PC-9 (cell line): ENCODE measurements around the gene SUSD3. TPM values are rescaled to one million over a fixed set of nuclear protein-coding genes. Genes with fewer than 3 reads are reported as not detected.

Experiments used
- BruUV-seq: library from RNA; stranded (reverse); fragments of 400-500 nt; replicated peaks from 2 replicates; lab custom pipeline; 2021; lab: Mats Ljungman, UMichigan
- CTCF ChIA-PET: fragments of 300-600 bp; sonication (Branson Sonifier 250); formaldehyde crosslinking; loops from one replicate; lab custom pipeline; 2022; ENCODE audit warnings: antibody characterized with exemption; lab: Charles Lee
- POLR2A ChIA-PET: fragments of 300-600 bp; sonication (Branson Sonifier 250); formaldehyde crosslinking; loops from one replicate; lab custom pipeline; 2022; ENCODE audit warnings: antibody characterized with exemption; ENCODE audit not compliant: unreplicated experiment; lab: Charles Lee
- DNase-seq, 2 experiments: peaks; one replicate each; pipeline versions ENCODE4 v3.0.0 to v3.0.0-alpha.2; 2015 to 2022; ENCODE audit warnings: mixed read lengths in 1 of 2
- H2AFZ ChIP-seq: fragments of 200-600 bp; sonication (generic); 2 replicates; pipeline ENCODE4 v1.8.1; 2017; ENCODE audit warnings: antibody characterized with exemption
- H3F3A ChIP-seq: fragments of 200-600 bp; sonication (generic); 2 replicates; pipeline ENCODE4 v1.8.1; 2017; ENCODE audit warnings: antibody characterized with exemption, mild to moderate bottlenecking, low read depth; ENCODE audit not compliant: insufficient read depth
- H3K27ac ChIP-seq: fragments of 200-600 bp; sonication (generic); 2 replicates; pipeline ENCODE4 v1.6.1; 2016; ENCODE audit warnings: mixed run types
- H3K27me3 ChIP-seq: fragments of 200-600 bp; sonication (generic); 2 replicates; pipeline ENCODE4 v1.6.1; 2016; ENCODE audit warnings: low read depth, mixed run types; ENCODE audit not compliant: insufficient read depth
- H3K36me3 ChIP-seq: fragments of 200-600 bp; sonication (generic); 2 replicates; pipeline ENCODE4 v1.6.1; 2016; ENCODE audit warnings: low read depth, mixed run types
- H3K4me1 ChIP-seq: fragments of 200-600 bp; sonication (generic); replicated peaks from 2 replicates; pipeline ENCODE4 v1.6.1; 2016; ENCODE audit warnings: mixed run types; ENCODE audit not compliant: insufficient read depth
- H3K4me2 ChIP-seq: fragments of 200-600 bp; sonication (generic); 2 replicates; pipeline ENCODE4 v1.6.1; 2017; ENCODE audit warnings: mixed run types
- H3K4me3 ChIP-seq: fragments of 200-600 bp; sonication (generic); 2 replicates; pipeline ENCODE4 v1.6.1; 2016; ENCODE audit warnings: mixed run types
- H3K79me2 ChIP-seq: fragments of 200-600 bp; sonication (generic); 2 replicates; pipeline ENCODE4 v1.6.1; 2017; ENCODE audit warnings: low read depth, mixed run types
- H3K9me2 ChIP-seq: fragments of 200-600 bp; sonication (generic); 2 replicates; pipeline ENCODE4 v1.8.1; 2017; ENCODE audit warnings: mild to moderate bottlenecking; ENCODE audit not compliant: insufficient read depth
- H3K9me3 ChIP-seq: fragments of 200-600 bp; sonication (generic); 2 replicates; pipeline ENCODE4 v1.8.1; 2016; ENCODE audit warnings: low read depth; ENCODE audit not compliant: insufficient read depth
- H4K20me1 ChIP-seq: fragments of 200-600 bp; sonication (generic); 2 replicates; pipeline ENCODE4 v1.8.1; 2017; ENCODE audit not compliant: insufficient read depth
- EZH2 ChIP-seq: fragments of 200-600 bp; sonication (generic); IDR thresholded peaks from 2 replicates; pipeline ENCODE4 v1.8.0; 2017; ENCODE audit warnings: antibody characterized with exemption, low read depth
- intact Hi-C: fragments of 100-400 bp; cut with micrococcal nuclease; formaldehyde crosslinking; loops from one replicate; pipeline ENCODE4 v1.10.0; 2022; ENCODE audit not compliant: unreplicated experiment
- total RNA-seq: library from RNA; stranded (reverse); gene quantifications from 2 replicates; pipeline ENCODE4 v1.2.3, GENCODE V29; 2021
- TF ChIP-seq, protein P1 (sequence below): fragments of 200-600 bp; sonication (generic); conservative IDR thresholded peaks from 2 replicates; pipeline ENCODE4 v1.6.1; 2017; ENCODE audit warnings: mixed run types, antibody characterized with exemption, mild to moderate bottlenecking, moderate library complexity

Gene SUSD3
- total RNA-seq, 1 experiment from 2014 or later = 8.4 TPM

GRCh38 chr9:93129691-93130500 is 71.4 kb downstream of the SUSD3 start:
- H3K4me2 ChIP-seq = no peak overlapping the region
- no TSS peak for BruUV-seq
- H3K79me2 ChIP-seq = peaks cover 66% of the 10 kb centered on the region
- H2AFZ ChIP-seq = no peak overlapping the region
- H3K27ac ChIP-seq = no peak overlapping the region
- peaks cover 37% of the 10 kb centered on the region for H4K20me1 ChIP-seq
- H3F3A ChIP-seq = peaks cover 12% of the 10 kb centered on the region; the same call in 1 of the 2 replicates
- no peak overlapping the region for H3K4me3 ChIP-seq
- no peaks in the 10 kb centered on the region for H3K9me2 ChIP-seq
- POLR2A ChIA-PET = interaction anchor here (0.6 kb wide), 2 partner anchors 34 to 1013 kb away, joined by 3 read pairs; partner anchors contain the start of gene CARD19
- no peaks in the 10 kb centered on the region for H3K27me3 ChIP-seq
- CTCF ChIA-PET = no interaction called here
- intact Hi-C loops = loop anchor here (5.0 kb wide), 1 partner anchor 447 kb away; the partner anchor contains the start of gene PHF2
- DNase-seq = no peak
- H3K36me3 ChIP-seq = 0 out of 2 replicates have a peak, but pooled peaks cover 7% of the 10 kb centered on the region
- no peaks in the 10 kb centered on the region for H3K9me3 ChIP-seq
- H3K4me1 ChIP-seq = peaks cover 22% of the 10 kb centered on the region
- TF ChIP-seq, protein P1, sequence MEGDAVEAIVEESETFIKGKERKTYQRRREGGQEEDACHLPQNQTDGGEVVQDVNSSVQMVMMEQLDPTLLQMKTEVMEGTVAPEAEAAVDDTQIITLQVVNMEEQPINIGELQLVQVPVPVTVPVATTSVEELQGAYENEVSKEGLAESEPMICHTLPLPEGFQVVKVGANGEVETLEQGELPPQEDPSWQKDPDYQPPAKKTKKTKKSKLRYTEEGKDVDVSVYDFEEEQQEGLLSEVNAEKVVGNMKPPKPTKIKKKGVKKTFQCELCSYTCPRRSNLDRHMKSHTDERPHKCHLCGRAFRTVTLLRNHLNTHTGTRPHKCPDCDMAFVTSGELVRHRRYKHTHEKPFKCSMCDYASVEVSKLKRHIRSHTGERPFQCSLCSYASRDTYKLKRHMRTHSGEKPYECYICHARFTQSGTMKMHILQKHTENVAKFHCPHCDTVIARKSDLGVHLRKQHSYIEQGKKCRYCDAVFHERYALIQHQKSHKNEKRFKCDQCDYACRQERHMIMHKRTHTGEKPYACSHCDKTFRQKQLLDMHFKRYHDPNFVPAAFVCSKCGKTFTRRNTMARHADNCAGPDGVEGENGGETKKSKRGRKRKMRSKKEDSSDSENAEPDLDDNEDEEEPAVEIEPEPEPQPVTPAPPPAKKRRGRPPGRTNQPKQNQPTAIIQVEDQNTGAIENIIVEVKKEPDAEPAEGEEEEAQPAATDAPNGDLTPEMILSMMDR = no peak
- TF ChIP-seq EZH2 = no peak

GRCh38 chr9:93130861-93131481 is 72.5 kb downstream of the SUSD3 start:
- no peak overlapping the region for H3K27ac ChIP-seq
- CTCF ChIA-PET = no interaction called here

More at GRCh38 chr9:93130861-93131481, 72.5 kb downstream of the SUSD3 start:
- no peak overlapping the region for H2AFZ ChIP-seq
- H3K4me3 ChIP-seq = no peak overlapping the region
- POLR2A ChIA-PET = no interaction called here
- peaks cover 66% of the 10 kb centered on the region for H3K79me2 ChIP-seq
- peaks cover 7% of the 10 kb centered on the region; the same call in 1 of the 2 replicates for H3F3A ChIP-seq
- H3K4me2 ChIP-seq = peak overlapping the region; percentile 82; the same call in 1 of the 2 replicates
- no peaks in the 10 kb centered on the region for H3K36me3 ChIP-seq
- peaks cover 37% of the 10 kb centered on the region for H4K20me1 ChIP-seq
- peaks cover 26% of the 10 kb centered on the region for H3K4me1 ChIP-seq
- H3K9me3 ChIP-seq = no peaks in the 10 kb centered on the region
- H3K27me3 ChIP-seq = no peaks in the 10 kb centered on the region
- no peaks in the 10 kb centered on the region for H3K9me2 ChIP-seq
- BruUV-seq = no TSS peak
- TF ChIP-seq, protein P1 = no peak
- TF ChIP-seq EZH2 = no peak
- intact Hi-C loops = loop anchor here (5.0 kb wide), 1 partner anchor 446 kb away; the partner anchor contains the start of gene PHF2
- no peak for DNase-seq
